ENCODE results near the gene CEACAM20. TPM values are rescaled to one million over a fixed set of nuclear protein-coding genes. Genes with fewer than 3 reads are reported as not detected.

CEACAM20 gene
- polyA plus RNA-seq, 3 donors = not detected

DNA sequence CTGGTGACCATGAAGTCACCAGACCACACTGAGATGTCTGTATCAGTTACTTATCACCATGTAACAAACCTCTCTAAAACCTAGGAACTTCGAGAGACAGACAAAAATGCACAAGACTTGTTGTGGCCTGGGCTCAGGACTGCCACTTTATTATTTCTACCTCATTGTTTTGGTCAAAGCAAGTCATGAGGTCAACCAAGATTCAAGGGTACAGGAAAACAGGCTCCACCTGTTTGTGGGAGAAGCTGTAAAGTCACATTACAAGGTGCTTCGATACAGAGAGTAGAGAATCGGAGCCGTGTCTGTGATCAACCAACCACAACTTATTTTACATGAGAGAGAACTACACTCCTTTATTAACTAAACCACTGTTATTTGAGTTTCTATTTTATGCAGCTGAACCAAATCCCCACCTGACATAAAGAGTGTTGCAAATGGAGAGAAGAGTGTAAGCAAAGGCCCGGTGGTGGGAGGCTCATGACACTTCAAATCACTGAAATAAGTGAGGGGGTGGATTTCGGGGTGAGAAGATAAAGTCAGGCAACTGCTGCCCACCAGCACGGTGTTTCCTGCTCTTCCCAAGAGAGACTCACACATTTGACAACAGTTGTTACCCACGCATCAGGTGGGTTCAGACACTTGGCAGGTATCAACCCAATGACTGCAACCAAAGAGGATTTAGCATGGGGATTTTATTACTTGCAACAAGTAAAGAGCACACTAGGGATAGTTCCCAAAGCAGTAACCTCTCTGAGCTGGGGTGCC lies 44.9 kb upstream of the CEACAM20 start:
- no peak overlapping the region for H2AFZ ChIP-seq (ENCODE audit: insufficient read depth, low read depth, low read length, poor library complexity, severe bottlenecking)
- TF ChIP-seq, protein P1, sequence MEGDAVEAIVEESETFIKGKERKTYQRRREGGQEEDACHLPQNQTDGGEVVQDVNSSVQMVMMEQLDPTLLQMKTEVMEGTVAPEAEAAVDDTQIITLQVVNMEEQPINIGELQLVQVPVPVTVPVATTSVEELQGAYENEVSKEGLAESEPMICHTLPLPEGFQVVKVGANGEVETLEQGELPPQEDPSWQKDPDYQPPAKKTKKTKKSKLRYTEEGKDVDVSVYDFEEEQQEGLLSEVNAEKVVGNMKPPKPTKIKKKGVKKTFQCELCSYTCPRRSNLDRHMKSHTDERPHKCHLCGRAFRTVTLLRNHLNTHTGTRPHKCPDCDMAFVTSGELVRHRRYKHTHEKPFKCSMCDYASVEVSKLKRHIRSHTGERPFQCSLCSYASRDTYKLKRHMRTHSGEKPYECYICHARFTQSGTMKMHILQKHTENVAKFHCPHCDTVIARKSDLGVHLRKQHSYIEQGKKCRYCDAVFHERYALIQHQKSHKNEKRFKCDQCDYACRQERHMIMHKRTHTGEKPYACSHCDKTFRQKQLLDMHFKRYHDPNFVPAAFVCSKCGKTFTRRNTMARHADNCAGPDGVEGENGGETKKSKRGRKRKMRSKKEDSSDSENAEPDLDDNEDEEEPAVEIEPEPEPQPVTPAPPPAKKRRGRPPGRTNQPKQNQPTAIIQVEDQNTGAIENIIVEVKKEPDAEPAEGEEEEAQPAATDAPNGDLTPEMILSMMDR (IDR thresholded peaks at IDR 0.05) = no peak
- Mint-ChIP-seq H3K27ac (no peak overlapping the region), H3K9me3 (peaks cover 0 to 4% (median under 1%) of the 10 kb centered on the region in 7 donors), H3K27me3 (ENCODE audit: low read depth in 3 of 3) (peaks cover 2 to 12% (median 11%) of the 10 kb centered on the region in 3 donors), H3K4me1 (peaks cover 10% of the 10 kb centered on the region), H3K4me3 (no peak overlapping the region), H3K36me3 (no peaks in the 10 kb centered on the region)
- no peak overlapping the region for H3K9ac ChIP-seq (ENCODE audit: insufficient read depth, low read length, poor library complexity, severe bottlenecking)
- H3K27me3 ChIP-seq (ENCODE audit: control insufficient read depth in 2 of 2, insufficient read depth in 2 of 2, low read length in 2 of 2) = no peaks in the 10 kb centered on the region
- WGBS (ENCODE audit: insufficient coverage) = 90% methylated on average over 2 of the region's 8 CpGs
- no peak overlapping the region for H3K27ac ChIP-seq (ENCODE audit: low read depth in 1 of 2, low read length in 2 of 2)
- no peak for DNase-seq
- H3K4me1 ChIP-seq (ENCODE audit: control insufficient read depth in 1 of 2, insufficient read depth in 2 of 2, low read length in 2 of 2) = peaks cover 8 to 21% of the 10 kb centered on the region in 2 donors
- H3K79me2 ChIP-seq (ENCODE audit: insufficient read depth, low read length) = no peaks in the 10 kb centered on the region
- no peaks in the 10 kb centered on the region for H3K36me3 ChIP-seq (replicated peaks in 1 of 2; ENCODE audit: control insufficient read depth in 1 of 2, insufficient read depth in 2 of 2, low read length in 2 of 2)
- no peak overlapping the region for H3K4me2 ChIP-seq (replicated peaks; ENCODE audit: extremely low read depth, low read length, poor library complexity, severe bottlenecking)
- no peaks in the 10 kb centered on the region for H4K20me1 ChIP-seq (ENCODE audit: insufficient read depth, low read length)
- H3K4me3 ChIP-seq (replicated peaks in 1 of 3; ENCODE audit: low read depth in 2 of 3, low read length in 3 of 3) = no peak overlapping the region
- H3K9me3 ChIP-seq (replicated peaks in 1 of 2; ENCODE audit: control insufficient read depth in 1 of 2, insufficient read depth in 1 of 2, low read length in 2 of 2) = no peaks in the 10 kb centered on the region
- intact Hi-C loops (cut with micrococcal nuclease) = loop anchor here (5.0 to 10.0 kb wide), 5 partner anchors 140 to 378 kb away; partner anchors contain the start of gene NECTIN2 (in 2 of the 2)

DNA sequence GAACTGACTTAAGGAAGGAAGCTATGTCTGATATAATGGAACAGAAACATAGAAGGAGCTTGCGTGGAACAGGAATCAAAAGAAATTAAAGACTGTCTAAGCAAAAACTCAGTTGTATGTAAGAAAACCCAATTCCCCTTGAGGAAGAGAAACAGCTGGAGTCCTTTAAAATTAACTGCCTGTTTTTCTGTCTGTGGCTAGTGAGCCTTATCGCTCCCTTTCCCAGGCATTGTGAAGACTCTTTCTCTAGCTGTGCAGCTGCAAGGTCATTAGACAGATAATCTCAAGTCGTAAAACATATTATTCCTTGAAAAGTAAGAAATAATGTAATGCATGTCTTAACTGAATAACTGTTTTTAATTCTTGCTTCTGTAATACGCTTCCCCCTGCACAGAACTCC lies 44.2 kb upstream of the CEACAM20 start:
- no peaks in the 10 kb centered on the region for H3K36me3 ChIP-seq (replicated peaks in 1 of 2; ENCODE audit: control insufficient read depth in 1 of 2, insufficient read depth in 2 of 2, low read length in 2 of 2)
- H3K4me1 ChIP-seq (ENCODE audit: control insufficient read depth in 1 of 2, insufficient read depth in 2 of 2, low read length in 2 of 2) = peaks cover 8 to 21% of the 10 kb centered on the region in 2 donors
- no peaks in the 10 kb centered on the region for H4K20me1 ChIP-seq (ENCODE audit: insufficient read depth, low read length)
- no peak overlapping the region for H3K4me2 ChIP-seq (replicated peaks; ENCODE audit: extremely low read depth, low read length, poor library complexity, severe bottlenecking)
- Mint-ChIP-seq H3K27me3 (ENCODE audit: low read depth in 3 of 3) (peaks cover 2 to 14% (median 11%) of the 10 kb centered on the region in 3 donors), H3K9me3 (peaks cover 0 to 2% (median 0%) of the 10 kb centered on the region in 7 donors), H3K36me3 (no peaks in the 10 kb centered on the region), H3K27ac (no peak overlapping the region), H3K4me1 (peaks cover 10% of the 10 kb centered on the region), H3K4me3 (no peak overlapping the region)
- no peak overlapping the region for H2AFZ ChIP-seq (ENCODE audit: insufficient read depth, low read depth, low read length, poor library complexity, severe bottlenecking)
- no peak overlapping the region for H3K4me3 ChIP-seq (replicated peaks in 1 of 3; ENCODE audit: low read depth in 2 of 3, low read length in 3 of 3)
- H3K79me2 ChIP-seq (ENCODE audit: insufficient read depth, low read length) = no peaks in the 10 kb centered on the region
- DNase-seq = no peak
- WGBS (ENCODE audit: insufficient coverage) = 100% methylated on average over 2 of the region's 4 CpGs
- H3K27ac ChIP-seq (ENCODE audit: low read depth in 1 of 2, low read length in 2 of 2) = no peak overlapping the region
- H3K27me3 ChIP-seq (ENCODE audit: control insufficient read depth in 2 of 2, insufficient read depth in 2 of 2, low read length in 2 of 2) = no peaks in the 10 kb centered on the region
- no peaks in the 10 kb centered on the region for H3K9me3 ChIP-seq (replicated peaks in 1 of 2; ENCODE audit: control insufficient read depth in 1 of 2, insufficient read depth in 1 of 2, low read length in 2 of 2)
- intact Hi-C loops (cut with micrococcal nuclease) = loop anchor here (5.0 to 10.0 kb wide), 5 partner anchors 141 to 379 kb away; partner anchors contain the start of gene NECTIN2 (in 2 of the 2)
- H3K9ac ChIP-seq (ENCODE audit: insufficient read depth, low read length, poor library complexity, severe bottlenecking) = no peak overlapping the region
- TF ChIP-seq, protein P1 (IDR thresholded peaks at IDR 0.05) = no peak
